ENCODE measurements around the gene EGLN1.

EGLN1 gene

DNA sequence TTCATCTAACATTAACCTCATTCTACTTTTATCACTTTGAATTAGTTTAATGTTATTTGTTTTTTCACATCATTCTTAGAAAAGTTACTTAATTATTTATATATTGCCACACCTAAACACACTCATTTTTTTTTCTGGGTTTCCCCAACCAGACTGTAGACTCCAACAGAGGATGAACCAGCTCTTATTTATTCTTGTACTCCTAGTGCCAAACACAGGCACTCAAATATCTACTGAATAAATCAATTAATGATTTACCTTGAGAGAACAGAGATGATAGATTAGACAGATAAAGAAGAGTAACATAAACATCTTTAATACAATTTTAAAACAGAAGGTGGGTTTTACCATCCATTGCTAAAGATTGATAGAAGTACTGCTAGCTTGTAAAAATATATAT lies 35.6 kb downstream of the EGLN1 start:
- Histone ChIP-seq H3K4me1 (0 out of 2 replicates have a peak, but pooled peaks cover 3% of the 10 kb centered on the region), H3K36me3 (no peaks in the 10 kb centered on the region), H3K9me3 (no peaks in the 10 kb centered on the region), H3K27me3 (no peaks in the 10 kb centered on the region), H3K4me3 (ENCODE audit: low read depth, low read length) (no peak overlapping the region)
- DNase-seq = no peak
- TF ChIP-seq, protein P1, sequence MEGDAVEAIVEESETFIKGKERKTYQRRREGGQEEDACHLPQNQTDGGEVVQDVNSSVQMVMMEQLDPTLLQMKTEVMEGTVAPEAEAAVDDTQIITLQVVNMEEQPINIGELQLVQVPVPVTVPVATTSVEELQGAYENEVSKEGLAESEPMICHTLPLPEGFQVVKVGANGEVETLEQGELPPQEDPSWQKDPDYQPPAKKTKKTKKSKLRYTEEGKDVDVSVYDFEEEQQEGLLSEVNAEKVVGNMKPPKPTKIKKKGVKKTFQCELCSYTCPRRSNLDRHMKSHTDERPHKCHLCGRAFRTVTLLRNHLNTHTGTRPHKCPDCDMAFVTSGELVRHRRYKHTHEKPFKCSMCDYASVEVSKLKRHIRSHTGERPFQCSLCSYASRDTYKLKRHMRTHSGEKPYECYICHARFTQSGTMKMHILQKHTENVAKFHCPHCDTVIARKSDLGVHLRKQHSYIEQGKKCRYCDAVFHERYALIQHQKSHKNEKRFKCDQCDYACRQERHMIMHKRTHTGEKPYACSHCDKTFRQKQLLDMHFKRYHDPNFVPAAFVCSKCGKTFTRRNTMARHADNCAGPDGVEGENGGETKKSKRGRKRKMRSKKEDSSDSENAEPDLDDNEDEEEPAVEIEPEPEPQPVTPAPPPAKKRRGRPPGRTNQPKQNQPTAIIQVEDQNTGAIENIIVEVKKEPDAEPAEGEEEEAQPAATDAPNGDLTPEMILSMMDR (IDR thresholded peaks at IDR 0.05; ENCODE audit: low read depth, low read length) = no peak

- Histone ChIP-seq H3K27me3 (no peaks in the 10 kb centered on the region), H3K9me3 (no peaks in the 10 kb centered on the region), H3K36me3 (no peaks in the 10 kb centered on the region), H3K4me3 (ENCODE audit: low read depth, low read length) (no peak overlapping the region), H3K4me1 (0 out of 2 replicates have a peak, but pooled peaks cover 3% of the 10 kb centered on the region)
- no peak for DNase-seq
- TF ChIP-seq, protein P1 (IDR thresholded peaks at IDR 0.05; ENCODE audit: low read depth, low read length) = no peak
Observed at GRCh38 chr1:231385416-231385748, 36.7 kb downstream of the EGLN1 start.

DNA sequence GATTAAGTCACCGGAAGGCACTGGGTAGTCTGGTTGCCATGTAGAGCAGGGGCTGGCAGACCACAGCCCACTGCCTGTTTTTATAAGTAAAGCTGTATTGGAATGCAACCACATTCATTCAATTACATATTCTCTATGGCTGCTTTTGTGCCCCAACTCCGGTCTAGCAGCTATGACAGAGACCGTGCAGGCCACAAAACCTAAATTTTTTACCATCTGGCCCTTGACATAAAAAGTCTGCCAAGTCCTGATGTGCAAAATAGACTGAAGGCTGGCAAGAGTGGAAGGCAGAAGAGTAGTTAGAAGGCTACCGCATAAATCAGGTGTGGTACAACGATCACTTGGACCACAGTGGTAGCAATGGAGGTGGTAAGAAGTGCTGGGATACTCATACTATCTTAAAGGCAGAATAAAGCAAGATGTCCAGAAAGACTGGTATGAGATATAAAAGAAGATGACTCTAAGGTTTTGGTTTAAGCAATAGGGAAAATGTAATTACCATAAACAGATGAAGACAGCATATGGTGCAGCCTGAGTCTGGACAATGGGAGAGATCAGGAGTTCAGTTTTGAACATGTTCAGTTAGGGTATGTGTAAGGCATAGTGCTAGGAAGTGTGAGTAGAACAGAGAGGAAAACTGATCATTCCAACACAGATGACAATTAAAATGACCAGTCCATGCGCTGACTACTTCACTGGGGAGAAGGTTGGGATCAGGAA lies 37.2 kb downstream of the EGLN1 start:
- no peak for DNase-seq
- Histone ChIP-seq H3K4me1 (0 out of 2 replicates have a peak, but pooled peaks cover 3% of the 10 kb centered on the region), H3K4me3 (ENCODE audit: low read depth, low read length) (no peak overlapping the region), H3K9me3 (no peaks in the 10 kb centered on the region), H3K36me3 (no peaks in the 10 kb centered on the region), H3K27me3 (no peaks in the 10 kb centered on the region)
- TF ChIP-seq, protein P1 (IDR thresholded peaks at IDR 0.05; ENCODE audit: low read depth, low read length) = no peak

- H3K9me3 ChIP-seq = no peaks in the 10 kb centered on the region
- TF ChIP-seq, protein P1 (IDR thresholded peaks at IDR 0.05; ENCODE audit: low read depth, low read length) = no peak
Observed at GRCh38 chr1:231383159-231383860, 38.8 kb downstream of the EGLN1 start.

GRCh38 chr1:231382426-231382825 lies 39.7 kb downstream of the EGLN1 start:
- Histone ChIP-seq H3K27me3 (no peaks in the 10 kb centered on the region), H3K36me3 (no peaks in the 10 kb centered on the region), H3K4me3 (ENCODE audit: low read depth, low read length) (no peak overlapping the region), H3K9me3 (no peaks in the 10 kb centered on the region), H3K4me1 (no peaks in the 10 kb centered on the region)
- DNase-seq = no peak
- TF ChIP-seq, protein P1 (IDR thresholded peaks at IDR 0.05; ENCODE audit: low read depth, low read length) = no peak

More at GRCh38 chr1:231383159-231383860, 38.8 kb downstream of the EGLN1 start:
- H3K27me3 ChIP-seq = no peaks in the 10 kb centered on the region
- no peak for DNase-seq
- 0 out of 2 replicates have a peak, but pooled peaks cover 3% of the 10 kb centered on the region for H3K4me1 ChIP-seq
- H3K36me3 ChIP-seq = no peaks in the 10 kb centered on the region
- no peak overlapping the region for H3K4me3 ChIP-seq (ENCODE audit: low read depth, low read length)

DNA sequence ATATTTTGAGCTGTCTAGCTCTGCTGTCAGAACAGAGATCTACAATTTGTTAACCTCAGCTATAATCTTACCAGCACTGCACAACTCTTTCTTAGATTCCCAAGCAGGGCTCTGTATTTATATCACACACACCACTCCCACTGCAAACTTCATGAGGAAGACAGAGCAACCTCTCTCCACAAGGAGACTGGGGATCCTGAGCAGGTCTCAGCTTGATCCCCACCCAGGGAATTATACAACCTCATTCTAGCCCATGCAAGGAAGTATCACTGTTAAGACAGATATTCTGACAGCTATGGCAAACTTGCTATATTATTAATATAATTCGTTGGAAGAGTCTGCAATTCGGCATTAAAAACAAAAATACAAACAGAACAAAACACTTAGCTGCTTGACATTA lies 40.4 kb downstream of the EGLN1 start:
- DNase-seq = no peak
- no peaks in the 10 kb centered on the region for H3K4me1 ChIP-seq
- no peak overlapping the region for H3K4me3 ChIP-seq (ENCODE audit: low read depth, low read length)
- H3K36me3 ChIP-seq = no peaks in the 10 kb centered on the region
- H3K27me3 ChIP-seq = no peaks in the 10 kb centered on the region
- no peaks in the 10 kb centered on the region for H3K9me3 ChIP-seq
- TF ChIP-seq, protein P1 (IDR thresholded peaks at IDR 0.05; ENCODE audit: low read depth, low read length) = no peak

Measured in BE2C (cell line).